Fibroblast of pulmonary artery (primary cell): ENCODE measurements around the gene PRRG2.
A peak's percentile ranks its signal among the peaks of the same experiment; 100 is the strongest.

ENCODE experiments used
- DNase-seq: peaks from one replicate; pipeline ENCODE4 v3.0.0-alpha.2; 2010; ENCODE audit warnings: low read depth
- H3K4me3 ChIP-seq: replicated peaks from 2 replicates; pipeline ENCODE4 v1.5.1; 2011; ENCODE audit warnings: low read depth, mild to moderate bottlenecking, control low read depth, low read length, moderate library complexity
- TF ChIP-seq, protein P1 (sequence below): IDR thresholded peaks from 2 replicates; pipeline ENCODE4 v1.5.1; 2011; ENCODE audit warnings: mild to moderate bottlenecking, control low read depth, low read length, inconsistent platforms; ENCODE audit errors: missing control alignments

The PRRG2 gene

DNA sequence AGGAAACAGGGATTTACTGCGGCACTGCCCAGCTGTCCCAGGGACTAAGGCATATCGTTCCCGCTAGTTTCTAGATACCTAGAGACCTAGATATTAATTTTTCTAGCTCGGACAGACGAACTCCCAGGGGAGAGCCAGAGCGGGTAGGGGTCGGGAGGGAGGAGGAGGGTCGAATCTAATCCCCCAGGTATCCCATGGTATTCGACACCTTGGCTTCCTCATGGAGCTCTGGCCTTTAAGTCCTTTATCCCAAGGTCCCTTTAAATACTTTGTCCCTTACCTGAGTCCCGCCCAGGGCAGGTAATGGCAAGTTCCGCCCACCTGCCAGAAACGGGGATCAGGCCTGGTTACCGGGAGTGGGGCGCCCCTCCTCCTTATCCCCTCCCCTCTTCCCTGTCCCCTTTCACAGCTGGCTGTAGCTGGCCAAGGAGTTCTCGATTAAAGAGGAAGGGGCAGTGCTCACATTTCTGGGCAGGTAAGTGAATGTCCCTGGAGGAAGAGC lies at the start of gene PRRG2:
Gene PRRG2, plus strand, starts transcription at position 310 of the 502 bp plus-strand sequence. CDS start 1,904 bp downstream, outside the sequence.
- peak within 1 kb of the TSS; percentile 80 for H3K4me3 ChIP-seq
- TF ChIP-seq, protein P1, sequence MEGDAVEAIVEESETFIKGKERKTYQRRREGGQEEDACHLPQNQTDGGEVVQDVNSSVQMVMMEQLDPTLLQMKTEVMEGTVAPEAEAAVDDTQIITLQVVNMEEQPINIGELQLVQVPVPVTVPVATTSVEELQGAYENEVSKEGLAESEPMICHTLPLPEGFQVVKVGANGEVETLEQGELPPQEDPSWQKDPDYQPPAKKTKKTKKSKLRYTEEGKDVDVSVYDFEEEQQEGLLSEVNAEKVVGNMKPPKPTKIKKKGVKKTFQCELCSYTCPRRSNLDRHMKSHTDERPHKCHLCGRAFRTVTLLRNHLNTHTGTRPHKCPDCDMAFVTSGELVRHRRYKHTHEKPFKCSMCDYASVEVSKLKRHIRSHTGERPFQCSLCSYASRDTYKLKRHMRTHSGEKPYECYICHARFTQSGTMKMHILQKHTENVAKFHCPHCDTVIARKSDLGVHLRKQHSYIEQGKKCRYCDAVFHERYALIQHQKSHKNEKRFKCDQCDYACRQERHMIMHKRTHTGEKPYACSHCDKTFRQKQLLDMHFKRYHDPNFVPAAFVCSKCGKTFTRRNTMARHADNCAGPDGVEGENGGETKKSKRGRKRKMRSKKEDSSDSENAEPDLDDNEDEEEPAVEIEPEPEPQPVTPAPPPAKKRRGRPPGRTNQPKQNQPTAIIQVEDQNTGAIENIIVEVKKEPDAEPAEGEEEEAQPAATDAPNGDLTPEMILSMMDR, result no peak
- no peak for DNase-seq

DNA sequence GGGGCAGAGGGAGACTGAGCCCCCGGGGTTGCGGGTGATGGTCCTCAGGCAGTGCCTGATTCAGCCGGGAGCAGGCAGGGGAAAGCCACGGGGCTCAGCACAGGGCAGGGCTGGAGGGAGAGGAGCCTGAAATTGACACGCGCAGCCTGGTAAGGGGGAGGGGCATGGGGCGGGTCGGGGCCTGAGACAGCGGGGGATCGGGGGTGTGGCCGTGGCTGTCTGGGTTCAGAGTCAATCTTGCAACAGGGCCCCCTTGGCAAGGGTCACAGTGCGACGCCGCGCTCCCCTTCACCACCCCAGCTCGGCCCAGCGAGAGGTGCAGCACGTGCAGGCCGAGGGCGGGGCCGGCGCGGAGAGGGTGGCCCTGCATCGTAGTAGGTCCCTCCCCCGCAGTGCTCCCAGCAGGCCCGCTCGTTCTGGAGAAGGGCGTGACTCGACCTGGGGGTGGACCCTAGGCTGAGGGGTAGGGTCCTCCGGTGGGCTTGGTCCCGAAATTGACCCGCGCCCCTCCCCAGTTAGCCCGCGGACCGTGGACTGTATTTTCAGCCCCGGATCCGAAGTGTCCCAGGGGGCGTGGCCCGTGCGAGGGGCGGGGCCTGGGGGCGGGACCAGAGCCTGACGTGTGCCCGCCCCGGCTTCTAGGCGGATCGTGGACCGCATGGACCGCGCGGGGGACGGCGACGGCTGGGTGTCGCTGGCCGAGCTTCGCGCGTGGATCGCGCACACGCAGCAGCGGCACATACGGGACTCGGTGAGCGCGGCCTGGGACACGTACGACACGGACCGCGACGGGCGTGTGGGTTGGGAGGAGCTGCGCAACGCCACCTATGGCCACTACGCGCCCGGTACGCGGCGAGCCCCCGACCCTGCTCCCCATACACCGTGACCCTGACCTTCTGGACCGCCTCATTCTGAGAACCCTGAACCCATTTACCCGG lies 47.3 kb upstream of the PRRG2 start:
- H3K4me3 ChIP-seq, result peak overlapping the region; percentile 56
- DNase-seq, result peak; percentile 58
- TF ChIP-seq, protein P1, result no peak

DNA sequence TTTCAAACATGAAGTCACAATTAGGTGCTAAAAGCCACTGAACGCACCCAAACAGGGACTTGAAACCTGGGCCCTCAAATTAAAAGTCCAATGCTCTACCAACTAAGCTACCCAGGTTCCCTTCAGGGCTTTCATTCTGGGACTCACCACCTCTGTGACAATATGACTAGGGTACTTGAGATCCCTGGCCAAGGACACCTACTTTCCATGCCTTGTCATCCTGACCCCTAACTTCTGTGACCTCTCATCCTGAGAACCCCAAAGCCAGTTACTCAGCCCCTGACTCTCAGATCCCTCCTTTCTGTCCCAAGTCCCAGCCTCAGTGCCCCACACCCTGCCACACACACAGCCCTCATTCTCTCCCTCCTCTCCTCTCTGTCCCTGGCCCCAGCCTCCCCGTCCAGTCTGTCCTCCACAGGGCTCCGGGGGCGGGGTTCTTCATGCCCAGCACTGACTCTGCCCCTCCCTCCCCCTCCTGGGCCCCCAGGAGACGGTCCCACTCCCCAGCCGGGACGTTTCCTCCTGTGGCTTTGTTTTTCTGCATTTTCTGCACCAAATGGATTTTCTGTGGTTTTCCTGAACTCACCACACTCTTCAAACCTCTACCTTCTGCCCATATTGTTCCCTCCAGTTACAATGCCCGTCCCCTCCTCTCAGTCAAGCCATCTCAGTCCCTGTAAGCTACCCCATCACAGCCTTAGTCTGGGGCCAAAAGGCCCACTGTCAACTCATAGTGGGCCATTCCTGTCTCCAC lies 46.3 kb upstream of the PRRG2 start:
- DNase-seq, result no peak
- TF ChIP-seq, protein P1, result no peak
- no peak overlapping the region for H3K4me3 ChIP-seq

GRCh38 chr19:49536921-49537462 lies 44.1 kb upstream of the PRRG2 start:
- no peak overlapping the region for H3K4me3 ChIP-seq
- DNase-seq, result no peak
- TF ChIP-seq, protein P1, result no peak

DNA sequence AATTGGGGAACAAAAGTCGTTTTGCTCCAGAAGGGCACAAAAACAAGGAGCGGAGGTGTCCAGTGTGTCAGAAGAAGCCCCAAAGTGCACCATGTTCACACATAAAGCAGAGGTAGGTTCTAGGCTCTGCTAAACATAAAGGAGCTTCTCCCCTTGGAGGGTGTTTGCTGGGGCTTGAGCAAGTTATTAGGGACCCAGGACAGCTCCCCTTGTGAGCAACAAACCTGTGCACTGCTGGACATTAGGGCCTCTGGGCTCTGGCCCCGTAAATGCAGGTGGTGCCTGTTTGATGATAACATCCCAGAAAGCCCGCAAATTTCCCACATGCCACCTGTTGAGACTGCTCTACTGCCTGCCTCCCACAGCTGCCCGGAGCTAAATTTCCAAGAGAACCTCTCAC lies 42.5 kb upstream of the PRRG2 start:
- TF ChIP-seq, protein P1, result no peak
- DNase-seq, result no peak
- H3K4me3 ChIP-seq, result no peak overlapping the region

- TF ChIP-seq, protein P1, result no peak
- DNase-seq, result no peak
- H3K4me3 ChIP-seq, result no peak overlapping the region
Measured at GRCh38 chr19:49539192-49539952, 41.7 kb upstream of the PRRG2 start.
